HG03060 (cell line): ENCODE results near the gene PTGFRN.
"Not testable (repeated sequence)": the region's sequence is repeated elsewhere in the genome, so short reads cannot be mapped to it uniquely, and the experiment has no call there.

Source experiments
- ATAC-seq: cut with Tn5 transposase; IDR thresholded peaks from one replicate; pipeline ENCODE4 v1.9.1; 2021; ENCODE audit warnings: low read depth, moderate number of reproducible peaks; ENCODE audit not compliant: unreplicated experiment

Gene PTGFRN

GRCh38 chr1:116962987-116963639 lies 53.4 kb downstream of the PTGFRN start:
- ATAC-seq: no peak

GRCh38 chr1:116966791-116967190 lies 57.1 kb downstream of the PTGFRN start:
- ATAC-seq: no peak

GRCh38 chr1:116968724-116969123 lies 59.0 kb downstream of the PTGFRN start:
- no peak for ATAC-seq

GRCh38 chr1:116971258-116971860 lies 61.6 kb downstream of the PTGFRN start:
- ATAC-seq: no peak

- ATAC-seq: no peak
Observed at GRCh38 chr1:116971965-116972673, 62.4 kb downstream of the PTGFRN start.

- ATAC-seq: no peak
Observed at GRCh38 chr1:116972674-116973030, 62.9 kb downstream of the PTGFRN start.

GRCh38 chr1:116980309-116980708 lies 70.6 kb downstream of the PTGFRN start:
- not testable (repeated sequence) for ATAC-seq

- ATAC-seq: no peak
Observed at GRCh38 chr1:116981521-116982037, 71.9 kb downstream of the PTGFRN start.

GRCh38 chr1:116982319-116983004 lies 72.7 kb downstream of the PTGFRN start:
- no peak for ATAC-seq

GRCh38 chr1:116983112-116983511 lies 73.4 kb downstream of the PTGFRN start:
- ATAC-seq: no peak

- ATAC-seq: no peak
Observed at GRCh38 chr1:116983678-116984077, 74.0 kb downstream of the PTGFRN start.

- ATAC-seq: no peak
Observed at GRCh38 chr1:116984406-116985160, 74.9 kb downstream of the PTGFRN start.

- ATAC-seq: no peak
Observed at GRCh38 chr1:116986421-116987255, 76.9 kb downstream of the PTGFRN start.

GRCh38 chr1:116987256-116987555 lies 77.5 kb downstream of the PTGFRN start:
- ATAC-seq: no peak

- ATAC-seq: no peak
Observed at GRCh38 chr1:116988248-116988647, 78.5 kb downstream of the PTGFRN start.

- ATAC-seq: no peak
Observed at GRCh38 chr1:116988908-116989307, 79.2 kb downstream of the PTGFRN start.

- ATAC-seq: no peak
Observed at GRCh38 chr1:116989835-116990234, 80.1 kb downstream of the PTGFRN start.

GRCh38 chr1:116990612-116991151 lies 81.0 kb downstream of the PTGFRN start:
- no peak for ATAC-seq

GRCh38 chr1:116991171-116991845 lies 81.6 kb downstream of the PTGFRN start:
- no peak for ATAC-seq
